GM18505 (cell line): ENCODE results near the gene PISD.
A peak's percentile ranks its signal among the peaks of the same experiment; 100 is the strongest.
"Not testable (repeated sequence)": the region's sequence is repeated elsewhere in the genome, so short reads cannot be mapped to it uniquely, and the experiment has no call there.

ENCODE experiments used
- ATAC-seq: cut with Tn5 transposase; IDR thresholded peaks from one replicate; pipeline ENCODE4 v1.9.1; 2021; ENCODE audit not compliant: unreplicated experiment
- POLR2A ChIP-seq: IDR thresholded peaks from 4 replicates; pipeline ENCODE4 v1.6.1; 2011; ENCODE audit warnings: borderline replicate concordance; ENCODE audit not compliant: insufficient read depth, insufficient read length; ENCODE audit errors: extremely low read depth

The PISD gene

GRCh38 chr22:31661851-31662667 is at the start of gene PISD:
PISD (minus strand) TSS chr22:31662215; CDS start chr22:31662208, 7 bp downstream.
- peak; percentile 71 for ATAC-seq
- TF ChIP-seq POLR2A, result peak; percentile 81

DNA sequence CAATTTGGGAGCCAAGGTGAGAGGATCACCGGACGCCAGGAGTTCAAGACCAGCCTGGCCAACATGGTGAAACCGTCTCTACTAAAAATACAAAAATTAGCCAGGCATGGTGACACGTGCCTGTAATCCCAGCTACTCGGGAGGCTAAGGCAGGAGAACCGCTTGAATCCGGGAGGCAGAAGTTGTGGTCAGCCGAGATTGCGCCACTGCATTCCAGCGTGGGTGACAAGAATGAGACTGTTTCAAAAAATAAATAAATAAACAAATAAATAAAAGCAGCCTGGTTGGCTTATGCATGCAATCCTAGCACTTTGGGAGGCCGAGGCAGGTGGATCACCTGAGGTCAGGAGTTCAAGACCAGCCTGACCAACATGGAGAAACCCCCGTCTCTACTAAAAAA is 49.2 kb upstream of the PISD start:
- ATAC-seq, result not testable (repeated sequence)

- no peak for ATAC-seq
- TF ChIP-seq POLR2A, result no peak
Observed at GRCh38 chr22:31707519-31707918, 45.5 kb upstream of the PISD start.

DNA sequence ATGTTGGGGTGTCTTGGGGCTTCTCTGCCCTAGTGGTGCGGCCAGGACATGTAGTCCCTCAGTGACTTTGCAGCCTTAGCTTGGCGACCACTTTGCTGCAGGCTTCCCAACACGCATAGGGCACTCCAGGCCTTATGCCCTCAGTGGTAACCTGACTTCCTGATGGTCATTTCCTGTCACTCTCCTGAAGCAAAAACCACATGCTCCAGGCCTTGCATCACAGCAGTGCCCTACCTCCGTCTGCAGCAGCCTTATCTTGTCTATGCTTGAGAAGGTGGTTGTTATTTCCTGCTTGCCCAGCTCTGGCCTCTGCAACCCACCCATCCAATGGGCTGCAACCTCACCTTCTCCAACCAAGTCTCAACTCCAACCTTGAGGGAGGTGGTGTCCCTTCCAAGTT is 33.4 kb upstream of the PISD start:
- ATAC-seq, result no peak
- TF ChIP-seq POLR2A, result no peak

DNA sequence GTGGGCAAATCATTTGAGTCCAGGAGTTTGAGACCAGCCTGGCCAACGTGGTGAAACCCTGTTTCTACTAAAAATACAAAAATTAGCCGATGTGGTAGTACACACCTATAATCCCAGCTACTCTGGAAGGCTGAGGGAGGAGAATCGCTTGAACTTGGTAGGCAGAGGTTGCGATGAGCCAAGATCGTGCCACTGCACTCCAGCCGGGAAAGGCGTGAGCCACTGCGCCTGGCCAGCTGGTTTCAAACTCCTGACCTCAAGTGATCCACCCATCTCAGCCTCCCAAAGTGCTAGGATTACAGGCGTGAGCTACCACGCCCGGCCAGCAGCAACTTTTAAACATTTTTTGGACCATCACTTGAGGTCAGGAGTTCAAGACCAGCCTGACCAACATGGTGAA is 32.0 kb upstream of the PISD start:
- ATAC-seq, result not testable (repeated sequence)

DNA sequence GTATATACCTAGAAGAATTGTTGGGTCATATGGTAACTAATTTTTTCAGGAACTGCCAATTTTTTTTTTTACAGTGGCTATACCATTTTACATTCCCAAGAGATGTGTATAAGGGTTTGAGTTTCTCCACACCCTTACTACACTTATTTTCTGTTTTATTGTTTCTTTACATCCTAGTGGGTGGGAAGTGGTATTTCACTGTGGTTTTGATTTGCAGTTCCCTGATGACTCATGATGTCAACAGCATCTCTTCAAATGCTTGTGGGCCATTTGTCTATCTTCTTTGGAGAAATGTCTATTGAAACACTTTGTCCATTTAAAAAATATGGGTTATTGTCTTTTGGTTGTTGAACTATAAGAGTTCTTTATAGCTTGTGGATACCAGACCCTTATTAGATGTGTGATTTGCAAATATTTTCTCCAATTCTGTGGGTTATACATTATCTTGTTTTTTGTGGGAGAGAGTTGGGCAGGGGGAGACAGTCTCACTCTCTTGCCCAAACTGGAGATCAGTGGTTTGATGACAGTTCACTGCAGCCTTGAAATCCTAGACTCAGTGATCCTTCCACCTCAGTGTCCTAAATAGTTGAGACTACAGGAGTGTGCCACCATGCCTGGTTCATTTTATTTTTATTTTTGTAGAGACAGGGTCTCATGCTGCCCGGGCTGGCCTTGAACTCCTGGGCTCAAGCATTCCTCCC is 30.3 kb upstream of the PISD start:
- ATAC-seq, result no peak
- TF ChIP-seq POLR2A, result no peak

GRCh38 chr22:31691408-31691807 is 29.4 kb upstream of the PISD start:
- no peak for TF ChIP-seq POLR2A
- ATAC-seq, result no peak

- ATAC-seq, result no peak
- TF ChIP-seq POLR2A, result no peak
Observed at GRCh38 chr22:31683181-31684105, 21.4 kb upstream of the PISD start.

DNA sequence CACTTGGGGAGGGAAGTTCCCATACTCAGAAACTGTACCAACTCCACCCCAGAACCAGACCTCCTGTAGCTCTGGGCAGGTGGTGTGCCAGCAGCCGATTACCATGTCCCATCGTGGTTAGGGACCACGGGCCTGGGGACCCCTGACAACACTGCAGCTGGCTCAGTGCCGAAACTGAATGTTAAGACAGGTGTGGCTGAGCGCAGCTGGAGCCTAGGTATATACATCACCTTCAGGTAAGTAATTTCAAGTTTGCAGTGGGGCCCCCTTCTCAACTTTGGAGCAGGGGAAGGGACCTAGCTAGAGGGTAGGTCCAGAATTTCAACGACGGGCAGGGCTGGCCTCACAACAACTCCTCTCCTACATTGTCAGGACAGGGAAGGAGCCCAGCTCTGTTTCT is 20.7 kb upstream of the PISD start:
- ATAC-seq, result no peak
- no peak for TF ChIP-seq POLR2A

DNA sequence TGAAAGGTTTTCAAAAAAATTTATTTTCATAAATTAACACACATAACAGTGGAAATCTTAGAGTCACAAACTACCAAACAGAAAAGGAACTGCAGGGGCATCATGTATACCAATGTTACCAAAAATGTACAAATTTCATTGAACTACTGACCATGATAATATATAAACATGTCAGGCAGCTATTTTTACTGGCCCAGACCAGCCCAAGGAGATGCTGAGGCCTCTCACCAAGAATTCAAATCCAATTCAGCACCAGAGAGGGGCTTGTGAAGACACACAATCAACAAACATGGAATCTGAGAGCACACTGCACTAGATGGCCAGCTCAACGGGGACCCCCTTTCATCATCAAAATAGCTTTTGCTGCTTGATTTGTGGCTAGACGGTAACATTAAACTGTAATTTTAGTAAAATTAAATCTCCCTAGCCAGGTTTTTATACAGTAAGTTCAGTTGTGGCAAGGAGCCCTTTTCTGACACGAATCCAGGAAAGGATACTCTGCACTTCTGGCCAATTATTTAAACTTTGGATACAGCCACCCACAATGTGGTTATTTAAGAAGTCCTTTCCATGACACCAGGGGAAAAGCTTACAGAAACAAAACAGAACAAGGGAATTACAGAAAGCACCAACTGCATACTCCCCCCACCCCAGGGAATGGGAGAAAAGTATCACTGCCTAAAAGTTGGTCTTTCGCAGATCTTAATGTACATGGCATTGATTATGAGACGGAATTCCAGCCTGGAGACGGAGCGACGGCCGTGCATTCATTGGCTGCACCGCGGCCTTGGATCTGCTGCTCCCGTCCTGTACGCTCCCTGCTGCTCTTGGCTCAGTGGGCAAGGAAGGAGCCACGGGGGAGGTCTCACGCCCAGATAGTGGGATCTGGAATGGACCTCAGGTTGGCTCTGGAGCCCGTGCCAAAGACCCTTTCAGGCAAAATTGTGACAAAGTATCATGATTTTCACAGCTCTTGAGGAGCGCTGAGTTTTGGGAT is 19.6 kb upstream of the PISD start:
- TF ChIP-seq POLR2A, result no peak
- ATAC-seq, result no peak

DNA sequence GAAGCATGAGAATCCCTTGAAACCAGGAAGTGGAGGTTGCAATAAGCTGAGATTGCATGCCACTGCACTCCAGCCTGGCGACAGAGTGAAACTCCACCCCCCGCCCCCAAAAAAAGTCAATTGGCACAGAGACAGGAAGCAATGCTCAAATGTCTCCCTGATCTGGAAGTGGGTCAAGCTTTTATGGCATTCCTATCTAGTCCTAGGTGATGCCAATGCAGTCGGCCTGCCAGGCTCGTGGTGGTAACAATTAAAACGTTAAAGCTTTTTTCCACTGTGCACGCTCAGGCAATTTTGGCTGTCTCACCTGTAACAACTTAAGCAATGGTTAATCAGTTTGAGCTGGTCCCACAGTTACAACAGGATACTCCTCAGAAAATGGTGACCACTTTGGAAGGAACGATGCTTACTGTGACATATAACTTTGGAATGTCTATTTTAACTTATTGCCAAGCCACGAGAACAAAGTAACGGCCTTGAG is 18.9 kb upstream of the PISD start:
- no peak for TF ChIP-seq POLR2A
- ATAC-seq, result no peak

GRCh38 chr22:31678748-31679147 is 16.7 kb upstream of the PISD start:
- no peak for TF ChIP-seq POLR2A
- no peak for ATAC-seq
